RWPE1 (cell line): ENCODE results near the gene MYO10.

Experiments
- CTCF ChIA-PET: fragments of 350-600 bp; sonication (Branson Sonifier 250); formaldehyde crosslinking; extraction: SDS; loops from one replicate; lab custom pipeline; 2021; lab: Yijun Ruan, JAX
- POLR2A ChIA-PET: fragments of 400-600 bp; formaldehyde crosslinking; extraction: SDS; loops from one replicate; lab custom pipeline; 2020; ENCODE audit warnings: antibody characterized with exemption; ENCODE audit not compliant: low non-redundant PET; lab: Yijun Ruan, JAX
- DNase-seq: peaks from one replicate; pipeline ENCODE4 v3.0.0; 2012; ENCODE audit warnings: low spot score
- H3K27ac ChIP-seq: fragments of 450-650 bp; 2 replicates; pipeline ENCODE4 v1.5.1; 2017
- CTCF ChIP-seq: fragments of 450-650 bp; conservative IDR thresholded peaks from 2 replicates; pipeline ENCODE4 v1.5.1; 2017; ENCODE audit warnings: low read depth, mild to moderate bottlenecking

The MYO10 gene

DNA sequence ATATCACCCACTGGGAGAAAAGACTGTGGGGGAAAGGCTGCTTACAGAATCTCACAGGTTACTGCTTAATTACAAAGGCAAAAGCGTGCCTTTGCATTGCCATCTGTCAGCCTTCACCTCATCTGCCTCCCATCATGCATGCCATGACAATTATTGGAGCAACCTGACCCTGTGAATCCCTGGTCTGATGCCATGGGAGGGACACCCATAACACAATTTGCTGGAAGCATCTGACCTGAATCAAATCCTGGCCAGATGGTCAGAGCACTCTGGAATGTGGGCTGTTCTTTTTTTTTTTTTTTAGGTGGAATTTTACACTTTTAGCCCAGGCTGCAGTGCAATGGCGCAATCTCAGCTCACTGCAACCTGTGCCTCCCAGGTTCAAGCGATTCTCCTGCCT is 307.7 kb downstream of the MYO10 start:
- CTCF ChIA-PET: no interaction called here

DNA sequence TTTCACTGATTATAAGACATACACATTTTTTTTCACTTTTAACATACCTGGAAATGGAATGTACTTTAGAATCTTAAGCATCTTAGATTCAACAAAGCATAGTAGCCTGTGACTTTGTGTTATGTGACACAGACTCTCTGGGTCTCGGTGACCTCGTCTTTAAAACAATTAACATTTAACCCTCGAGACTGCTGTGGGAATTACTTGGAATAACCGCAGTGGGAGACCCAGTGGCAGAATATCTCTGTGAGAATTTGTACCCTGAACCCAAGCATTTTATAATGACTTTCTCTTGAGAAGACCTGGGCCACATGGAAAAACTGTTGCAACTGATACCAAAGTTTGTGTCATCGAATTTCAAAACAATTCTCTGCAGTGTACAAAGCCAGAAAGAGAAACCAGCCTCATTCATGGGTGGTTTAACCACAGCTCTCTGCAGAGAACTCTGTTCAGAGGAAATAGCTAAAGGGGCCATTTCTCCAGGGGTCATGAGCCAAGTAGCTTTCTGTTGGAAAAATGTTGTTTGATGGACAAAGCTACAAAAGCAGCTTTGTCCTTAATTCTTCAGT is 309.3 kb downstream of the MYO10 start:
- ChIA-PET POLR2A (no interaction called here), CTCF (no interaction called here)
- H3K27ac ChIP-seq: no peak overlapping the region
- no peak for DNase-seq
- TF ChIP-seq CTCF: no peak

More for the DNA sequence above, 307.7 kb downstream of the MYO10 start:
- no peak for DNase-seq
- H3K27ac ChIP-seq: no peak overlapping the region
- no peak for TF ChIP-seq CTCF
- POLR2A ChIA-PET: no interaction called here

DNA sequence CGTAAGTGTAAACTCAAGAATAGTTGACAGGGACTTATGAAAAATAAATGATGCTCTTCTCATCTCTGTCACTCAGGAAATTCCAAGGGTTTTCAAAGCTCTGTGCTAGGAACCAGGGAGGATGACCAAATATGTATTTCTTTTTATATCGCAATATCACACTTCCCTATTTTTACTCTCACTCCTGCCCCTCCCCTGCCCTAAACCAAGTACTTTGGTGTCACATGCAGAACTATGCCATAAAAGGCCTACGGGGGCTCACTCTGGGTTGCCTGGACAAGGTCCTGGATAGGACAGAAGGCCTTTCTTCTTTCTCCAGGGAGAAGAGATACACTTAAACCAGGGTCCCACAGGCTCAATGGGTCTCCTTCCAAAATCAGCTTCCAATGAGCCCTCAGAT is 311.0 kb downstream of the MYO10 start:
- ChIA-PET POLR2A (no interaction called here), CTCF (interaction anchor here (0.6 kb wide), 1 partner anchor 308 kb away, joined by 4 read pairs; no protein-coding TSS in a partner anchor)
- DNase-seq: no peak
- no peak for TF ChIP-seq CTCF
- H3K27ac ChIP-seq: no peak overlapping the region

DNA sequence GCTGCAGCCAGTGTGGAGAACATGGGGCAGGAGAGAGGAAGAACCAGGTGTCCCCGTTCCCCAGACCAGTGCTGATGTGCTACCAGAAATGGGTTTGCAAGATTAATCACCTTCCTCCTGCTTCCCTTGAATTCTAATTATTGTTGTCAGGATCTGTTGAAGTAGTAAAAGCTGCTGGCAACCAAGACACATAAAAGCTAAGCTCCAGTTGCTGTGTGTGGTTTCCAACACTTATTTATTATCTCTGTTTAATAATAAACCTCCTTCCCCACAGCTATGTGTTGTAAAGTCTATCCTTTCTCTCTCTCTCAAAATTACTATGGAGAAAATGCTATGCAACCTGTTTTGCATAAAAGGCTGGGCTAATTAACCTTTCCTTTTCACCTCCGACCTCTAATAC is 317.0 kb downstream of the MYO10 start:
- no peak for TF ChIP-seq CTCF
- POLR2A ChIA-PET: no interaction called here
- no peak for DNase-seq
- CTCF ChIA-PET: no interaction called here
- no peak overlapping the region for H3K27ac ChIP-seq

GRCh38 chr5:16618138-16618897 is 317.8 kb downstream of the MYO10 start:
- CTCF ChIA-PET: interaction anchor here (0.7 kb wide), 1 partner anchor 476 kb away, joined by 4 read pairs; no protein-coding TSS in a partner anchor

More at GRCh38 chr5:16618138-16618897, 317.8 kb downstream of the MYO10 start:
- H3K27ac ChIP-seq: no peak overlapping the region
- POLR2A ChIA-PET: no interaction called here
- no peak for DNase-seq
- no peak for TF ChIP-seq CTCF
